HG02973 (cell line): ENCODE results near the gene TRAPPC12.

Experiments
- ATAC-seq: cut with Tn5 transposase; IDR thresholded peaks from one replicate; pipeline ENCODE4 v1.9.1; 2021; ENCODE audit warnings: moderate library complexity; ENCODE audit not compliant: unreplicated experiment

The TRAPPC12 gene

GRCh38 chr2:3465844-3466481 is 86.5 kb downstream of the TRAPPC12 start:
- no peak for ATAC-seq

- no peak for ATAC-seq
These were observed 87.0 kb downstream of the TRAPPC12 start for GRCh38 chr2:3466482-3466863.

DNA sequence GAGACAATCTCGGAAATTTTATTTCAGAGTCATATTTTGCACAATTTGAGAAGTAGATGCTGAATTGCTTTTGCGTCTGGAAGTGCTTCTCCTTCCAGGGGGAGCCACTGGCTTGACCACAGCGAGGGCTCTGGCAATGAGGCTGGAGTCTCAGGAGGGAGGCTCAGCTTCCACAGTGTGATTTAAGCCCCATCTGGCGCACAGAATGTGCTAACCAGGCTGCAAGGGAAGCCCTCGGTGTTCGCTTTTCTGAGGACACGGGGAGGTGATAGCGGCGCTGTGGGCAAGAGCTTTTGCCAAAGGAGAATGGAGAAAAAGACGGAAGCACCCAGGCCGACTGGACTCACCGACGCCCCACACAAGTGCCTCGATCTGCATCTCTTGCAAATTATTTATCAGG is 87.5 kb downstream of the TRAPPC12 start:
- no peak for ATAC-seq

GRCh38 chr2:3467654-3468053 is 88.2 kb downstream of the TRAPPC12 start:
- no peak for ATAC-seq

GRCh38 chr2:3468296-3468988 is 88.9 kb downstream of the TRAPPC12 start:
- no peak for ATAC-seq

- no peak for ATAC-seq
These were observed 90.0 kb downstream of the TRAPPC12 start for GRCh38 chr2:3469486-3469885.

GRCh38 chr2:3470166-3470651 is 90.7 kb downstream of the TRAPPC12 start:
- ATAC-seq, result no peak

- ATAC-seq, result no peak
These were observed 91.6 kb downstream of the TRAPPC12 start for GRCh38 chr2:3470856-3471737.

- ATAC-seq, result no peak
These were observed 92.8 kb downstream of the TRAPPC12 start for GRCh38 chr2:3472296-3472695.

DNA sequence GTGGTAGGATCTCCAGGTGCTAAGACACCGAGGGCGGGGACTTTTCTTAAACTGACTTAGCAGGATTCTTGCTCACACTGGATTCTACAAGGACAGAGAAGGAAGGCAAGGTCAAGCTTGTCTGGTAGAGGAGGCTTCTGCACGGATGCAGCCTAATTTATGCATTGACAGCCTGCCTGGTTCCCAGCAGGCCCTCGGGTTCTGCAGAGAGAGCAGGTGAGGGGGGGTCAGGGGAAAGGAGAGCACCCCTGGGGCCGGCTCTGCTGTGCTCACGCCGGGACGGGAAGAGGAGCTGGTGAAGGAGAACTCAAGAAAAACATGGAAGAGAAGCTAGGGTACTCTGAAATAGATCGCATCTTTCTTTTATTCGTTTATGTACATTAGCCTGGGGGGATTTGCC is 93.5 kb downstream of the TRAPPC12 start:
- no peak for ATAC-seq

- ATAC-seq, result no peak
These were observed 96.3 kb downstream of the TRAPPC12 start for GRCh38 chr2:3475771-3476170.

DNA sequence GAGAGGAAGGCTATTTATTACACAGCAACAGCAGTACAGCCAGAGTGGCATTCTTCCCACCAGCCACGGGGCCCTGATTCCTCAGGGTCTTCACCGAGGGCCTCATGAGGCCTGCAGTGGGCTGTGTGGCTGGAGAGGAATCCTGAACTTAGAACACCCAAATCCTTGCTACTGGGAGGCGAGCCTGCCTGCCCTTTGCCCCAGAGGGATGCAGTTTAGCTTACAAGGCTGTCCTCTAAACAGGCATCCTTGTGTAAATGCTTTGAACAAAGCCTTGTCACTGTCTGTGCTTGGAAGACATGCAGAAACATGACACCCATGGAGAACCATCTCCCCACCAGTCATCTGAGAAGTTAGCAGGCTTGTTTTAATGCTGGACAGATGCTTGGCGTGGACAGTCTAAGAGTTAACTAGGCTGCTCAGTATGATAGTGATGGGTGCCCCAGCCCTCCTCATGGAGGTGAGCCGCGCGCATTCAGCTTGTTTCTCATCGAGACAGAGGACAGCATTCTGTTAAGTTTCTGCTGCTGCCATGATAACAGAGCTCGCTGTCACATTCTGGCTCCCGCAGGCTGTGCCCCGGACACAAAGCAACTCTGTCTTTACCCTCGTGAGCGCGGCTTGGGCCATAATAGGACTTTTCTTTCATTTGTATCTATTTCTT is 97.0 kb downstream of the TRAPPC12 start:
- no peak for ATAC-seq

GRCh38 chr2:3476985-3477327 is 97.5 kb downstream of the TRAPPC12 start:
- no peak for ATAC-seq

DNA sequence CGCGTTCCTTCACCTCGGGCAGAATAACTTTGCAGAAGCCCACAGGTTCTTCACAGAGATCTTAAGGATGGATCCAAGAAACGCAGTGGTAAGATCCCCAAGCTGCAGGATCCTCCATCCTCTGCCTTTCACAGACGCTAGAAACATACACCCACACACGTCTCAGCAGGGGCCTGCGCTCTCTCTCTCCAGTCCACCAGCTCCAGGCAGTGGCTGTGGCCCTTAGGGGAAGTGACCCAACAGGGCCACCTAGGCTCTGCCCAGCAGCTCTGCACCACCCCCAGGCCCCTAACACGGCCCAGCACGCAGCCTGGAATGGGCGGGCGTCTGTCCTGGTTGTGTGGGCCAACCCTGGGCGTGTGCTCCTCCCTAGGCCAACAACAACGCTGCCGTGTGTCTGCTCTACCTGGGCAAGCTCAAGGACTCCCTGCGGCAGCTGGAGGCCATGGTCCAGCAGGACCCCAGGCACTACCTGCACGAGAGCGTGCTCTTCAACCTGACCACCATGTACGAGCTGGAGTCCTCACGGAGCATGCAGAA is 99.4 kb downstream of the TRAPPC12 start:
- ATAC-seq, result no peak

DNA sequence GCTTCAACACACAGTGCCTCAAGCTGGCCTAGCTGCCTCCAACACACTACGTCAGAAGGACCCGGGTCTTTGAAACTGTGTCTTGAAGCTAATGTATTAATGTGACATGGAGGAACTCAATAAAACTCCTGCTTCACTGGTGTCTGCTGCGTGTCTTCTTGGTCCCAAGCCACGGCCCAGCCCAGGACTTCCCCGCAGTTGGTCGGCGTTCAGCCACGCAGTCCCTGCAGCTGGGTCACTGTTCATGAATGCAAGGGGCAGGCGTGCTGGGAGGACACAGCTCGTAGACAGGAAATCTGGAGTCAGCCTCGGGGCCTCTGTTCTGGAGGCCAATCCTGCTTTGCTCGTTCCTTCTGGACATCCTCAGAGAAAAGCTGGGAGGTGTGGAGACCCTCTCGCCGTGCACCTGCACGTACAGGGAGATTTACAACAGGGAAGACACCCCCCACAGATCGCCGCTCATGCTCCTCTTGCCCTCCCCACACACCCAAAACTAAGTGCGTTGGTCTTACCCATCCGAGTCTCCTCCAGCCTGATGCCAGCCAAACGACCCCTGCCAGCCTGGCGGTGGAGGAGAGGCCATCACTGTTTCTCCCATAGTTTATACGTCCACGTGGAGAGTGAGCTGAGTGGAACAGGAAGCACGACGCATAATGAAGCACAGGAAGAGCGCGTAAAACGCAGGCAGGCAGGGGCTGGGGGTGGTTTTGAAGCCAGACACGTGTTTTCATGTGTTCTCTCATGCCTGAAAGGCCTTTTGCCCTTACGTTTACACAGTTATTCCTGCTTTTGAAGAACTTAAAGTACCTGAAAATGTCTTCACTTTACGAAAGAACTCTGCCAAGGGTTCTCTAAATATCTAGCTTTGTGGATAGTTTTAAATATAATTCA is 100.2 kb downstream of the TRAPPC12 start:
- no peak for ATAC-seq

GRCh38 chr2:3480352-3481010 is 101.0 kb downstream of the TRAPPC12 start:
- ATAC-seq, result no peak

GRCh38 chr2:3481011-3481400 is 101.5 kb downstream of the TRAPPC12 start:
- no peak for ATAC-seq

DNA sequence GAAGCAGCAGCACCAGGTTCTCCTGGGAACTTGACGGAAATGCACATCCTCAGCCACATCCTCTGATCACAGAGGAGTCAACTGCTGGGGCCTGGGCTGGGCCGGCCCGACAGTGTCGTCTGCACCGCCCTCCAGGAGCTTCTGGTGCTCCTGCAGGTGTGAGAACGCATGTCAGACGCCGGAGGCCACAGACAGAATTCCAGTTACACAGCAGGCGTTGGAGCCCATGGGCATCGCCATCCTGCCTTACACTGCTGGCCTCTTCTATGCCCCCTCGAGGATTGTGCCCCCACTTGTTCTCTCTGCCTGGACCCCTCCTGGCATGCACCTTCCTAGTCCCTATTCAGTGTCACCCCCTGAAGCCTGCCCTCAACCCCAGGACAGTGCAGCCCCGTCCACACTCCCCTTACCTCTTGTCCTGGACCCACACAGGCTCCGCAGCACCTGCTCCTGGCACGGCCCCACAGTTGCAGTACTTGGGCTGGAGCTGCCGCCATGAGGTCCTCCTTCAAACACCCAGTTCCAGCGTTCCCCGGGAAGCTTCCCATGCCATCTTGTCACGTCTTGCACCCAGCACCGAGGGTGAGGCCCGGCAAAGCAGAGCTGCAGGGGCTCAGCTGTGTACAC is 102.4 kb downstream of the TRAPPC12 start:
- no peak for ATAC-seq

DNA sequence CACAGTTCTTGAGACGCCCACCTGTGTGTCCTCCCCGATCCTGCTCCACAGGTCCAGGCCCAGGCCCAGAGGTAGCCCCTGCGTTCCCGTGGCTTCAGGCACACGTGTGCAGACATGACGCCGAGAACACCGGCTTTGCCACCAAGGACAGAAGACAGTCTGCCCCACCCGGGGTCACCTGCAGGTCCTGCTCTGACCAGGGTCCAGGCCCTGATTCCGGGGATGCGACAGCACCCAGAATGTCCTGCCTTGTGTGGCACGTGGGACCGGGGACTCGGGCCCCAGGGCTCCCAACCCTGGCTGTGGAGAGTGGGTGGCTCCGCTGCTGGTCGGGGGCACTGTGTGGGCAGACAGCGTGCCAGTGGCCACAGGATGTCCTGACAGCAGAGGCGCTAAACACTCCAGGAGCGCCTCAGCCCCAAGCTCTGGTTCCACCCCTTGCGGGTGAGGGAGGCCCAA is 102.9 kb downstream of the TRAPPC12 start:
- no peak for ATAC-seq
